ENCODE results near the gene BRPF1.

The BRPF1 gene

DNA sequence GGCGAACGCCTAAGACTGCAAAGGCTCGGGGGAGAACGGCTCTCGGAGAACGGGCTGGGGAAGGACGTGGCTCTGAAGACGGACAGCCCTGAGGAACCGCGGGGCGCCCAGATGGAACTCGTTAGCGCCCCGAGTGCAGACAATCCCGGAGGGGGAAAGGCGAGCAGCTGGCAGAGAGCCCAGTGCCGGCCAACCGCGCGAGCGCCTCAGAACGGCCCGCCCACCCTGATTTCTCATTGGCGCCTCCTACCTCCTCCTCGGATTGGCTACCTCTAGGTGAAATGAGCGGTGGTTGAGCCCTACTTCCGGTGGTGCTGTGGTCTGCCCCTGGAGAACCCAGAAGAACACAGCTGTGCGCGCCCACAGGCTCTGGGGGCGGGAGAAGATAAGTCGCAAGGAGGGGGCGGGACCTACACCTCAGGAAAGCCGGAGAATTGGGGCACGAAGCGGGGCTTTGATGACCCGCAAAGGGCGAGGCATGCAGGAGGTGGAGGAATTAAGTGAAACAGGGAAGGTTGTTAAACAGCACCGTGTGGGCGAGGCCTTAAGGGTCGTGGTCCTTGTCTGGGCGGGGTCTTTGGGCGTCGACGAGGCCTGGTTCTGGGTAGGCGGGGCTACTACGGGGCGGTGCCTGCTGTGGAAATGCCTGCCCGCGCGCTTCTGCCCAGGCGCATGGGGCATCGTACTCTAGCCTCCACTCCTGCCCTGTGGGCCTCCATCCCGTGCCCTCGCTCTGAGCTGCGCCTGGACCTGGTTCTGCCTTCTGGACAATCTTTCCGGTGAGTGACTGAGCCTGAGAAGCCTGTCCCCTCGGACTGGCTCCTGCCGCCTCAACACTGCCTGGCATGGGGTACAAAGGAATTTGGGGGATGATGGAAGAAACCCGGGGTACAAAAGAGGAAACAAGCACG is 18.4 kb downstream of the BRPF1 start, which contains the start of gene OGG1:
OGG1 (plus strand) TSS at position 308 of the 911 bp plus-strand sequence; CDS start at position 643, 335 bp downstream.
- TF ChIP-seq, protein P1, sequence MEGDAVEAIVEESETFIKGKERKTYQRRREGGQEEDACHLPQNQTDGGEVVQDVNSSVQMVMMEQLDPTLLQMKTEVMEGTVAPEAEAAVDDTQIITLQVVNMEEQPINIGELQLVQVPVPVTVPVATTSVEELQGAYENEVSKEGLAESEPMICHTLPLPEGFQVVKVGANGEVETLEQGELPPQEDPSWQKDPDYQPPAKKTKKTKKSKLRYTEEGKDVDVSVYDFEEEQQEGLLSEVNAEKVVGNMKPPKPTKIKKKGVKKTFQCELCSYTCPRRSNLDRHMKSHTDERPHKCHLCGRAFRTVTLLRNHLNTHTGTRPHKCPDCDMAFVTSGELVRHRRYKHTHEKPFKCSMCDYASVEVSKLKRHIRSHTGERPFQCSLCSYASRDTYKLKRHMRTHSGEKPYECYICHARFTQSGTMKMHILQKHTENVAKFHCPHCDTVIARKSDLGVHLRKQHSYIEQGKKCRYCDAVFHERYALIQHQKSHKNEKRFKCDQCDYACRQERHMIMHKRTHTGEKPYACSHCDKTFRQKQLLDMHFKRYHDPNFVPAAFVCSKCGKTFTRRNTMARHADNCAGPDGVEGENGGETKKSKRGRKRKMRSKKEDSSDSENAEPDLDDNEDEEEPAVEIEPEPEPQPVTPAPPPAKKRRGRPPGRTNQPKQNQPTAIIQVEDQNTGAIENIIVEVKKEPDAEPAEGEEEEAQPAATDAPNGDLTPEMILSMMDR (IDR thresholded peaks at IDR 0.05), result no peak

DNA sequence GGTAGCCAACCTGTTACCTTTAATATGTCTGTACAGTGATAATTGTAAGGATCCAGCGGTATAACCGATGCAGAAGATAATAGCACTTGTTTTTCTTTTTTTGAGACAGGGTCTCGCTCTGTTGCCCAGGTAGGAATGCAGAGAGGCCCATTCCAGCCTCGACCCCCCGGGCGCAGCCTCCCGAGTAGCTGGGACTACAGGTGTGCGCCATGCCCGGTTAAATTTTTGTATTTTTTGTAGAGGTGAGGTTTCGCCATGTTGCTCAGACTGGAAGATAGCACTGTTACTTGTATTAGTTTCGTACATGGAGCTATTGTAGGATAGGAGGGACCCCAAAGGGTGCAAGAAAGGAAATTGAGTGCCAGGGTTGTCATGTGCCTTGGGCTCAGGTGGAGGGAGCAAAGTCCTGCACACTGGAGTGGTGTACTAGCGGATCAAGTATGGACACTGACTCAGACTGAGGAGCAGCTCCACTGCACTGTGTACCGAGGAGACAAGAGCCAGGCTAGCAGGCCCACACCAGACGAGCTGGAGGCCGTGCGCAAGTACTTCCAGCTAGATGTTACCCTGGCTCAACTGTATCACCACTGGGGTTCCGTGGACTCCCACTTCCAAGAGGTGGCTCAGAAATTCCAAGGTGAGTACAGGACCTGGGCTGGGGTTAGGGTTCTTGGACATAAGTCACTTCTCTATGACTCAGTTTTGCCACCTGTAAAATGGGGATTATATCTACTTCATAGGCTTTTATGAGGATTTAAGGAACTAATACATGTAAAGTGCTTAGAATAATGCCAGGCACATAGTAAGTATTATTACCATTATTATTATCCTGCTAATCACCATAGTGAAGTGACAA is 19.2 kb downstream of the BRPF1 start:
- TF ChIP-seq, protein P1 (IDR thresholded peaks at IDR 0.05), result no peak

DNA sequence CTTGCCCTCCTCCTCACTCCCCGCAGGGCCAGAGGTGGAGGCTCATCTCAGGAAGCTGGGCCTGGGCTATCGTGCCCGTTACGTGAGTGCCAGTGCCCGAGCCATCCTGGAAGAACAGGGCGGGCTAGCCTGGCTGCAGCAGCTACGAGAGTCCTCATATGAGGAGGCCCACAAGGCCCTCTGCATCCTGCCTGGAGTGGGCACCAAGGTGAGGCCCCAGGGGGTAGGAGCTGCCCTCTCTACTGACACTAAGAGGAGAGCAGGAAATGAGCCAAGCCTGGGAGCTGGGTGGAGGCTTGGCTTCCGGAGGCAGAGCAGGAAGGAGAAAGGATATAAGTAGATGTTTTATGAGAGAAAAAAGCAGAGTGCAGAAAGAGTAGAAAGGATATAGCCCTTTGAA is 23.1 kb downstream of the BRPF1 start:
- TF ChIP-seq, protein P1 (IDR thresholded peaks at IDR 0.05), result no peak

DNA sequence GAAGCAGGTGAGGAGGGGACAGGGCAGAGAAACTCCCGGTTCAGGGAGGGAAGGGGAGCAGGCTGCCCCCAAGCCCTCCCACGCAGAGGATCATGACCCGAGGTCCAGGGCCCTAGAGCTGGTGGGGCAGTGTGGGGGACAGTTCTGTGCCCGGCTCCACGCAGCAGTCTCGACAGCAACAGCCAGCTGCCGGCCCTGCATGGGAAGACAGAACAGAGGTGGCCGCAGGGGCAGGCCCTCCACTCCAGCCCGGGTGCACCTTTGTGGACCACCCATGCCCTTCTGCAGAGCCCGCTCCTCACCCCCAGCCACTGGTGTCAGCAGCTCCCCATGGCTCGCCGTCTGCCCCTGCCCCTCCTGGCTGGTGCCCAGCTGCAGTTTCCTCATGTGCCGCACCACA is 25.9 kb downstream of the BRPF1 start:
- TF ChIP-seq, protein P1 (IDR thresholded peaks at IDR 0.05), result no peak

DNA sequence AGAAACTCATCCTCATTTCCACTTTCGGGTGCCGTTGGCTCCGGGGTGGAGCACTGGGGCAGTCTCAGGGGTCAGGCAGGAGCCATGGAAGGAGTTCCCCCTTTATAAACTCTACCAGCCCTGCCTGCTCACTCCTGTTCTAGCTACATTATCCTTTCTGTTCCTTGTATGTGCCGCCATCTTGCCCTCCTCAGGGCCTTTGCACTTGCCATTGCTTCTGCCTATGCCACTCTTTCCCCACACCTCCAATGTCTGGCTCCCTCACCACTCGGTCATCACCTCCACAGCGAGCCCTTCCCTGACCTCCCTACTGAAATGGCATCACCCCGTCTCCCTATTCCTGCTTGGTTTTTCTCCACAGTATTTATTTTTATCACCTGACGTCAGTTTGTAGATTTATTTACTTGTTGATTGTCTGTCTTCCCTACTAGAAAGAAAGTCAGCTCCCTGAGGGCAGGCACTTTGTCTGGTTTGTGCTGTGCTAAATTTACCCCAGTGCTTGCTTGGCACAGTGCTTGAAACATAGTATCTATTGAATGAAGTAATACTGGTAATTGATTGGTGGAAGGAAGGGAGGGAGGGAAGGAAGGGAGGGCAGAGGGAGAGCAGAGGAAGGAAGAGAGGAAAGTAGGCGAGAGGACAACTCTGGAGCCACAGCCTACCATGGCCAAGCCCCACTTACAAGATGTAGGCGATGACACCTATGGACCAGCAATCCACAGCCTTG is 29.4 kb downstream of the BRPF1 start:
- TF ChIP-seq, protein P1 (IDR thresholded peaks at IDR 0.05), result no peak

DNA sequence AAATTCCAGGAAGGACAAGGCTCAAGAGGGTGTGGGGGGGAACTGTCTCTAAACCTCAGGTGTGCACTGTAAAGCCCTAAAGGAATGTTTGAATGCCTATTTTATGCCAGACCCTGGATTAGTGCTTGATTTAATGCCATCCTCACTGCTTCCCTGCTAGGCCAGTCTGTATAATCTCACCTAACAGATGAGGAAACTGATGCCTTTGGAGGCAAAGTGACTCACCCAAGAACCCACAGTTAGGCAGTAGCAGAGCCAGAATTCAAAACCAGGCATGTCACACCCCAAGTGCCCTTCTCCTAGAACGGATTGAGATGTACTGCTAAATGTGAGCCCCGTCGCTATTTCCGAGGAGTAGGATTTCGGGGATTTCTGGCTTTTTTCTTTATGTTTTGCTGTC is 30.4 kb downstream of the BRPF1 start:
- TF ChIP-seq, protein P1 (IDR thresholded peaks at IDR 0.05), result no peak

DNA sequence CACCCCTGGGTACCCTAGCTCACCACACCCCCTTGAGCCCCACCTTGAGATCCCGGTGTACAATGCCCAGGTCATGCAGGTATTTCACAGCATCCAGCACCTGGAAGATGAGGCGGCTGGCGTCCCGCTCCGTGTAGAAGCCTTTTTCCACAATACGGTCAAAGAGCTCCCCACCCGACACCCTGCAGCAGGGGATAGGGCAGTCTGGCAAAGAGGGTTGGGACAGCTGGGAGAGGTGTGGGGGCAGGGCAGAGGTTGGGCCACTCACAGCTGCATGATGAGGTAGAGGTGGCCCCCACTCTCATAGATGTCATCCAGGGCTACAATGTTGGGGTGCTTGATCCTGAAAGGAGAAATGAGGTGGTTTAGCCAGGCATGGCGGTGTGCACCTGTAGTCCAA is 31.3 kb downstream of the BRPF1 start:
- TF ChIP-seq, protein P1 (IDR thresholded peaks at IDR 0.05), result no peak

Measured in LNCAP (cell line).